HL-60 (cell line): ENCODE results near the gene DOK6.

Experiments used
- CTCF ChIP-seq: IDR thresholded peaks from one replicate; pipeline ENCODE4 v1.5.1; 2011; ENCODE audit warnings: low read length, control low read depth, inconsistent platforms; ENCODE audit not compliant: insufficient read depth
- POLR2AphosphoS5 ChIP-seq: IDR thresholded peaks from 2 replicates; pipeline ENCODE4 v1.6.1; 2012; ENCODE audit warnings: low read depth
- REST ChIP-seq: IDR thresholded peaks from 2 replicates; pipeline ENCODE4 v1.6.1; 2012; ENCODE audit warnings: low read depth; ENCODE audit not compliant: insufficient replicate concordance

- TF ChIP-seq CTCF (no peak), POLR2AphosphoS5 (no peak), REST (no peak)
Measured at GRCh38 chr18:69480460-69480859, 79.8 kb downstream of the DOK6 start.
